Measurements from ENCODE around the gene LAMC2.

The LAMC2 gene

DNA sequence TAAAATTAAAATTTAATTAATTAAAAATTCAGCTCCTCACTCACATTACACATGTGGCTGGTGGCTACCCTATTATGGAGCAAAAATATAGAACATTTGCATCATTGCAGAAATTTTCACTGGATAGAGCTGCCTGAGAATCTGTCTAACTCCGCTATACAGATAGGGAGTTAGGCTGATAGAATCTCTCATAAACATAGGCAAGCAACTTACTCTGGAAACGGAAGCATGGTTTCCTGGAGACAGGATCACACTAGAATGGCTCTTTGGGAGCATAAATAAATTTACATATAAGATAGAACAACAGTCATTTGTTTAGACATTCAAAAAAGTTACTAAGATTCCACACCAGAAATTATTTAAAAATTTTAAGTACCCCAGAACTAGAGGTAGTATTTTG lies 12.2 kb upstream of the LAMC2 start:
- DNase-seq (ENCODE audit: low spot score), result no peak

DNA sequence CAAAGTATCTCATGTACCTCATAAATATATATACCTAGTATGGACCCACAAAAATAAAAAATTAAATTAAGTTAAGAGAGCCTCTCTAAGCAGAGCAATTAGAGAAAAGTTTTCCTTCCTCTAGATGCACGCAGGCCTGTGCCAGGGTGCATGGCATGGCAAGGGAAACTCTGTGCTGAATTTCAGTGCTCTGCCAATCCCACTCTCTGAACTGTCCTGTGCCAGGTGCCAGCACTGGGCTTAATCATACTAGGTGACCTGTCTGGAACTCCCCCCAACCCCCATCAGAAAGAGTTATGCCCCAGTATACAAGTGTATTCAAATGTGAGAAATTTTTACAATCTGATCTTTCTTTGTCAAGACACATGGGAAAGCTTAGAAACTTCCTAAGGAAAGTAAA lies 10.4 kb upstream of the LAMC2 start:
- DNase-seq (ENCODE audit: low spot score), result no peak

DNA sequence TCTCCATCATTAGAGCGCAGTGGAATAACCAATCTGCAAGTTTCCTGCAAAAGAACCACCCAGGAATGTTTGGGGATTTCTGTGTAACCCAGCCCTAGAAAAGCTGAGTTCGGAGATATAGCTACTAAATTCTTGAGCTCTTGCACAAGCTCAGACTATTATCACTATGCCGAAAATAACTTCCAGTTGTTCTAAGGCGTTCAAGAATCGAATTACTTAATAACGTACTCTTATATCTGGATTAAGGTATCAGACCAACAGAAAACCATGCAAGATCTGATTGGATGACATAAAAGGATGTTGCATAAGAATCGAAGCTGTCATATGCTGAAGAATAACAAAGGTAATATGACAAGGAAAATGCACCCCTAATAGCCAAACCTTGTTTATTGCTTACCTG lies 7.5 kb upstream of the LAMC2 start:
- no peak for DNase-seq (ENCODE audit: low spot score)

DNA sequence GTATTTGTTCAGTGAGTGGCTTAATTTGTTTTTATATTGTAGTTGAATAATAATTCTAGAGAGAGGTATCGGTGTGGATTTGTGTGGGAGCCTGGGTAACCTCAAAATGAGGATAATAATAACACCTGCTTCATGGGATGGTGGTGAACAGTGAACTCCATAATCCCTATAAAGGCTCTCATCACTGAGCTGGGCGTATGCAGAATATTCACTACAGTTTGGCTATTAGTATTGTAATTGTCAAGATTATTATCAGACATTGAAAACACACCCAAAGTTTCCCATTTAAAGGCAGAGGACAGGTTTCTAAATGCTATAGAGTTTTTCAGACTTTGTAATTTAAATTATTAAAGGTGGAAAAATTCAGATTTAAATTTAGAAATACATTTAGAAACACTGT lies 7.0 kb upstream of the LAMC2 start:
- DNase-seq (ENCODE audit: low spot score), result no peak

DNA sequence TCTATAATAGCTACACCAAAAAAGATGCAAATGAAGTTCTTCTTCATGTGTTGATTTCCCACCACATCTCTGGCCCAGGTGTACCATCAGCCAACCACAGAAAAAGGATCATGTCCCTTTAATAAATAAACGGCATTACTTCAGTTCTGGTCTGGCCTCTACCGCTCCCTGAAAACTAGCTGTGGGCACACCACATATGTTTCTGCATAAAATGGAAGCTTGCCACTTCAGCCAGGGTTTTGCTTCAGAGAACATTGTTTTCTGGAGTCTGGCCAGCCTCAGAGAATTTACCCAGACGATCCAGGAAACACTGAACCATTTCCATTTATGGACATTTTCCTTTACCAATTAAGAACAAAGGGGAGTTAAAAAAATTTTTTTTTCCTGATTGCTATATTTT lies 5.8 kb upstream of the LAMC2 start:
- DNase-seq (ENCODE audit: low spot score), result no peak

DNA sequence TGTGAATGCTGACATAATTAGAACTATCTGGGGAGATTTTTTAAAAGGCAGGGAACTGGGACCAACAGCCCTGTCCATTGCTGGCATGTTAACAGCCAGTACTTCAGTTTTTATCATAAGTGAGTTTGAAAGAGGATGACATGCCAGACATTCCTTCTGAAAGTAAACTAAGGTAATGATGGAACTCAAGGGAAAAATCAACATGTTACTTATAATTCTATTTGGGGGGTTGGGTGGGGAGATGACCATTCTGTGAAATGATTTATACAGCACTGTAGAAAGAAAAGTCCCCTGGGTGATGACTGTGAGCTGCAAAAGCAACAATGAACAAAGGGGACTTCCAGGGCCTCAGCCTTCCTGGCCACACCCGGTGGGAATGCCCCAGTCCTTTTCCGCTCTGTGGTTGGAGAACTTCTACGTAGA lies 5.4 kb upstream of the LAMC2 start:
- no peak for DNase-seq (ENCODE audit: low spot score)

DNA sequence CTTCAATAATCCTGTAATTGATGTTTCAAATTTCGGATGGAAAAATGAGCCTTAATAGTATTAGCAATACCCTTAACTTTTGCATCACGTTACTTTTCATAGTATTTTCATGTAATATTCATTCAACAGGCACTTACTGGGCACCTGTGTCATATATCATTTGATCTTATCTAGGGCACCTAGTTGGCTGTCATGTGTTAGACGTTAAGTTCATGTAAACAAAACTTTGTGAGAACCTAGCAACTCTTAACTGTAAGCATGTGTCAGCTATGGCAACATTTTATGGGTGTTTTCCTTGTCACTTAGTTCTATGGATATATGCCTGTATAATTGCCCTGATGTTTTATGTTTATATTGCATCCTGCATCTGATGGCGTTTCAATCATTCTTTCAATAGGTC lies 777 bp downstream of the LAMC2 start:
- DNase-seq (ENCODE audit: low spot score), result no peak

DNA sequence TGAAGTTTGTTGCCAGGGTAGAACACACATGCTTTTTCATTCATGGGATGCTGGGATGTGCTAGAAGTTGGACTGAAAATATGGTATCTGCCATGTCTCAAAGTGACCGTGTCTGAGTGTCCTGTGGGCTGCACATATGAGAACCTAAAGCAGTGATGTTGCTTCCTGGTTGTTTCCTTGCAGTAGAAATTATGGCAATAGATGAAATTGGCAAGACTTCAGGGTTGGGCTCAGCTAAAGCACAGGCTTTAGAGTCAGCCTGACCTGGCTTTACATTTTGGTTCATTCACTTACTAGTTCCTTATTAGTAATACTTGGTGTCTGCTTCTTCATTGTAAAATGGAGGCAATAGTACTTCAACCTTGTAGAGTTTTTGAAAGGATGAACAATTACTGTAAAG lies 2.2 kb downstream of the LAMC2 start:
- no peak for DNase-seq (ENCODE audit: low spot score)

DNA sequence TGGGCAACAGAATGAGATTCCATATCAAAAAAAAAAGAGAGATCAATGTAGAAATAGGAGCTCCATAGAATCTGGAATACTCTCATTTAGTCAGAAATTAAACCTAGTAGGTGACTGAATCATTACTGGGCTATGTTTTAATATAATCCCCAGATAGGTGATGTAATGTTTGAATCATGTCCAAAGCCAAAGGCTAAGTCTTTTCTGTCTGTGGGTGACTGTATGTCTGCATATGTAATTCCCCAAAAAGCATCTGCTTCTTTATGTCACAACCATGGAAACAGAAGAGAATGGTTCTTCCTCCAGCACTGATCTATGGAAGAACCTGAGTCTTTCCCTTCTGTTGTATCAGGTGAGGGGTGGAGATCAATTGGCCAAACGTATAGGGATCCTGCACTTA lies 5.8 kb downstream of the LAMC2 start:
- DNase-seq (ENCODE audit: low spot score), result no peak

DNA sequence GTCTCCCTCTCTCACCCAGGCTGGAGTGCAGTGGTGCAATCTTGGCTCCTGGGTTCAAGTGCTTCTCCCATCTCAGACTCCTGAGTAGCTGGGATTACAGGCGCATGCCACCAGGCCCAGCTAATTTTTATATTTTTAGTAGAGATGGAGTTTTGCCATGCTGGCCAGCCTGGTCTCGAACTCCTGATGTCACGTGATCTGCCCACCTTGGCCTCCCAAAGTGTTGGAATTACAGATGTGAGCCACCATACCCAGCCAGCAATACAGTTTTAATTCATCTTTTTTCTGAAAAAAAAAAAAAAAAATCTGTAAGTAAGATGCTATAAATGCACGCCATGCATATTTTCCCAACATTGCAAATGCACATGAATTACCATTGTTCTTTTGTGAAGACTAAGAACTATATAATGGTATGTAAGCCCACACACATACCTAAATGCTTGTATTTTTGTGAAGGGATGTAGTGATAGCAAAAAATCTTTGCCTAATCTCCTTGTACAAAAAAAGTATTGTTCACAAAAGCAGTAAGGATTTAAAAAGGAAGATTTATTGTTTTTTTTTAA lies 8.0 kb downstream of the LAMC2 start:
- no peak for DNase-seq (ENCODE audit: low spot score)

DNA sequence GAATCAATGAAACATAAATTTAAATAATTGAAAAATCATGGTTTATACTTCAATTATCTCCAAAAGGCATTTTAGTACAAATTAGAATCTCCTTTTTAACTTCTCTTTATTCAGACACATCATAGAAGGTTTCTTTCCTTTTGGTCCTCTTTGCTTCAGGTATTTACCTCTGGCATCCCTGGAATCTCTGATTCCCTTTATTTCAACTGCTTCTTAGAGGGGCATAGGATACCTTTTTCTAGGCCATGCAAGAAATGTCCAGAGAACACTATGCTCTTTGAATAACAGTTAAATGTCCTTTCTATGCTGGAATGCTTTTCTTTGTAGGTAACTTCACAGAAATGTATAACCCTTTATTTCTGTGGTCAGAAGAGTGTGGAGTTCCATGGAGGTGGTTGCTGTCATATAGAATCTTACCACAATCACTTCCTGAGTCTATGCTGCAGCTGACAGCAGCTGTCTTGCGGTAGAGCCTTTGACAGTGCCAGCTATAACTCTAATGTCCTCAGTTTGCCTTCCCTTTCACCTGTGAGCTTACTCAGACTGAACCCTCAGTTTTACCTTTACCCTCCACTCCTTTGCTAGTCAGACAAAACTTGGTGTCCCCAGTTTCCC lies 8.6 kb downstream of the LAMC2 start:
- DNase-seq (ENCODE audit: low spot score), result no peak

DNA sequence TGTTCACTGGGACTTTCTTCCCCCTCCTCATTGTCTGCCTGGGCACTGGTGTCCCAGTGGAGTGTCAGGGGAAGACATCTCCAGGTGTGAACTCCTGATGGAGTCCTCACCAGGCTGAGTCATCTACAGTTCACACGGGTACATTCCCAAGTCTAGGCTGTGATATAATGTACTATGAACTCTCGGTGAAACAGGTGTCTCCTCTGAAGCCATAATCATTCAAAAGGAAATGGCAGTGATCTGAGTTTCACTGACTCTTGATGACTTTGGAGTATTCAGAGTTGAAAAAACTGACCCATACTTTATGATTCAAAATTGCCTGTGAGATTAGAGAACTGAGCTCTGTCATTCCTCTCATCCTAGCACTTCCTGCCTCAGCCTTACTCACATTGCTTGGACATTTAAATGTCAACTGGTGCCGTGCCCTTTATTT lies 9.1 kb downstream of the LAMC2 start:
- peak; percentile 55 for DNase-seq (ENCODE audit: low spot score)

DNA sequence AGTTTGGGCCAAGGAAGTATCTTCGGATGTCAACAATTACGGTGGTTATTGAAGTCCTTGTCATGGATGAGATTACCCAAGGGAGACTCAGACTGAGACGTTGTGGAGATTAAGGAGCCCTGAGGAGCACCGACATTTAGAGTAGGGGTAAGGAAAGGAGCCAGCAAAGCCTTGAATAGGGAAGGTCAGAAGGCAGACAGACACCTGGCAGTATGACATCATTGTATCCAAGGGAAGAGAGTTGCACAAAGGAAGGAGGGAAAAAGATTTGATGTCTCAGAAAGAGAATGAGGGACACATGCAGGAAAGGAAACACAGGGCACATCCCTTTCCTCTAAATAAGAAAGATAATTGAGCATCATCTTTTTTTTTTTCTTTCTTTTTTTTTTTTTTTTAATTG lies 11.7 kb downstream of the LAMC2 start:
- no peak for DNase-seq (ENCODE audit: low spot score)

DNA sequence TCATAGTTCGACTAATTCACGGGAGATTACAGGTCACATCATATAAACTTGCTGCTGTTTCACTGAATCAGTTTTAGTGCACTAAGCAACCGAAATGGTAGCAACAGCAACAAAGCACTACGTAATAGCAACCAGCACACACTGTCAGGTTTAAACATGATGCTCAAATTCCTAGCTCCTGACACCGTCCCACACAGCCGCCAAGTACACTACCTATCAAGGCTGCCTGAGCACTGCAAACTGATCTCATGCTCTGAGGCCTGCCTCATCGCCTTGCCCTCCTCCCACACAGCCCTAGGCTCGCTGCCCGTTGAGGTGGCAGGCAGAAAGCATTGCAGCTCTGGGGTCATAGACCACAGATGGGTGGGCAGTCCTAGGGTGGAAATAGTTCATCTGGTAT lies 12.4 kb downstream of the LAMC2 start:
- no peak for DNase-seq (ENCODE audit: low spot score)

DNA sequence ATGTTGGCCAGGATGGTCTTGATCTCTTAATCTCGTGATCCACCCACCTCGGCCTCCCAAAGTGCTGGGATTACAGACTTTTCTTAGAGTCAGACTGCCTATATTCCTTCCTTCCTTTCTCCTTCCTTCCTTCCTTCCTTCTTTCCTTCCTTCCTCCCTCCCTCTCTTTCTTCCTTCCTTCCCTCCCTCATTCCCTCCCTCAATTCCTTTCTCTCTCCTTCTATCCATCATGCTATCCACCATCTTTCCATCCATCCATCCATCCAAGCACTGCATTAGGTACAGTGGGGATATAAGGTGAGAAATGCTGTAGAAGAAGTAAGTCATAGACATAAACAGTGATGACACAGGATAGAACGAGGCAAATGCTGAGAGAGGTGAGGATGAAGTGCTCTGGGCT lies 13.2 kb downstream of the LAMC2 start:
- DNase-seq (ENCODE audit: low spot score), result no peak

DNA sequence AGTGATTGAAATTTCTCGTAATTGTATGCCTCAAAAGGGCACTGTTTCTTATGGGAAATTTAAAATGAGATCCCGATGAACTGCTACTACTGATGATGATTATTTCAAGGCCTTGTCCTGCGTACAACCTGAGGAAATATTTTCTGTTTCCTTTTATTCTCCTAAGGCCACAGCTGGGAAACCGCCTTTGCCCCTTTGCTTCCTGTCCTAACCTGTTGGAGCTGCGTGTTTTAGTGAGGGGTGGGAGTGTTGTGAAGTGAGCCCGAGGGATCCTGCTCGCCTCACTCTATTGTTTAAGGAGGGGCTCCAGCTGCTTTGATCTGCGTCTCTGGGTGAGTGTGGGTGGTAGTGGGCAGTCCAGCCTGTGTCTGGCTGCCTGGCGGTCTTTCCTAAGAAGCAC lies 14.4 kb downstream of the LAMC2 start:
- no peak for DNase-seq (ENCODE audit: low spot score)

DNA sequence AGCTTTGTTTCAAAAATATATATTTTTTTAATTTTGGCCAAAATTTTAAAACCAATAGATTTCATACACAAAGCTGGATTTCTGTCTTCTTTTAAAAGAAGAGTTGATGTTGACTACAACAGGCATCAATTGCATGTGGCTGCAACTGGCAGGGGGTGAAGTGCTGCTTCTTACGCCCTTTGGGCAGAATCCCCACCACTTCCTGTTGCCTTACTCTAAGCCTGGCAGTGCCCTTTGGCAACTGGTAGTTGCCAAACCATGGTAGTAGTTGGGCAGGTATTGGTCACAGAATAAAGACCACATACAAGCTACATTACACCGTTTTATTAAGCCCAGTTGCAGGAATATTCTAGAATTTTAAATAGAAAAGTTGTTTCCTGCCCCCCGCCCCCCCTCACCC lies 17.0 kb downstream of the LAMC2 start:
- no peak for DNase-seq (ENCODE audit: low spot score)

DNA sequence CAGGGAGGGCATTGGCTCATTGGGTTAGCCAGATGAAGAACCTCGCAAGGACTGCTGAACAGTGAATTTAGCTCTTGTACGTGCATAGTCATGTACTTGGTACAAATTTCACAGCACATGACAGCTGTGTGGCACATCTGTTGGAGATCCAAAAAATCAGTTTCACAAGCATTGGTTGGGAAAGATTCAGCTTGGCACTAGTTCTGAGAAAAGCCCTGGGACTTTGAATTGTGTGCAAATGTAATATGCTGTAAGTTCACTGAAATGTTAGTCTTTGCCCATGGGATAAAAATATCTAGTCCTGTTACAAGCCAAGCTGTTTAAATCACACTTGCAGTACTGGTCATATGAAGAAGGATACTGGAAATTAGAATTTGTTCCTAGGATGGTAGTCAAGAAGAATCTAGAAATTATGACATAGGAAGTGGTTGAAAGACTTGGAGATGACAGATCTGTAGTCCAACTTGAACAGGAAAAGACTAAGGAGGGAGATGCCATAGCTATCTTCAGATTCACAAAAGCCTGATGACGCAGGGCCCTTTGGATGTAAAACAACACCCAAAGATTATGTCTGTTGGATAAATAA lies 19.2 kb downstream of the LAMC2 start:
- DNase-seq (ENCODE audit: low spot score), result no peak

DNA sequence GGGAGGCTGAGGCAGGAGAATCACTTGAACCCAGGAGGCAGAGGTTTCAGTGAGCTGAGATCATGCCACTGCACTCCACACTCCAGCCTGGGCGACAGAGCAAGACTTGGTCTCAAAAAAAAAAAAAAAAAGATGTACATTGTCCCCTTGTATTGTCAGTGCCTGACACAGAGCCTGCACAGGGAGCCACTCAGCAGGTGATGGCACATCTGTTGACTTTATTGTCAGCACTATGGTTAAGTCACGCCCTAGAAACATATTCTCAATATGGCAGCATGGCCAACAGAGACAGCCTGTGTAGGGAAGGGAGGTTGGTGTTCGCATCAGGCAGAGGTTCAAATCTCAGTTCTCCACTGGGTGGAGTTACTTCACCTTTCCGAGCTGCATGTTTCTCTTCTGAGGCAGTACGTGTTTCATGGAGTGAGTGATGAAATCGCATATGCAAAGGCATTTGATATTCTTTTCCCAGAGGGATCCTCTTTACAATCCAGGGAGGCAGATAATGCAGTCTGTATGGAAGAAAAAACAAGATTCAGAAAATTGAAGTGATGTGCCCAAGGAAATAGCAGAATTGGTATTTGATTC lies 20.6 kb downstream of the LAMC2 start:
- DNase-seq (ENCODE audit: low spot score), result no peak

DNA sequence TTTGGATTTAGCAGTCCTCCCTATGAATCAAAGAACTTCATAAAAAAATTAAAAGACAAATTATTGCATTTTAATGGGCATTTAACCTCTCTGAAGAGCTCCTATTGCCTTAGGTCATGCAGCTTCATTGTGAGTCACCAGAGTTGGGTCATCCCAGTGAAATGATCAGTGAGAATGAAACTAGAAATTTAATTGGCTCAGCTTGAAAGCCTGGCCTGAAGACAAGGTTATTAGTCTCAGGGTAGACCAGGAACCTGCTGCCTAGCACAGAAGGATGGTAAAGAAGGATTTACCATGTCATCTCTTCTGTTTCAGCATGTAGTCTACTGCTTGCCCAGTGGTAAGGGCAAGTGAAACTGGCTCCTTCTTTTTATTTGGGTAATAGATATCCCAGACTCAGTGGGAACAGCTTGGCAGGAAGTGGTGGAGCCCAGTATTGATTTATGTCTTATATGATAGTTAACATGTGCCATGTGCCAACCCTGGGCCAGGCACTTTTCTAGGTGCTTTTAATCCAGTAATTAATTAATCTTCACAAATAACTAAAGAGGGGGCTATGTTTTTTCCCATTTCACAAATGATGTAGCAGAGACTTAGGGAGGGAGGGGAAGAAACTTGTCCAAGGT lies 23.6 kb downstream of the LAMC2 start:
- DNase-seq (ENCODE audit: low spot score), result peak; percentile 66

DNA sequence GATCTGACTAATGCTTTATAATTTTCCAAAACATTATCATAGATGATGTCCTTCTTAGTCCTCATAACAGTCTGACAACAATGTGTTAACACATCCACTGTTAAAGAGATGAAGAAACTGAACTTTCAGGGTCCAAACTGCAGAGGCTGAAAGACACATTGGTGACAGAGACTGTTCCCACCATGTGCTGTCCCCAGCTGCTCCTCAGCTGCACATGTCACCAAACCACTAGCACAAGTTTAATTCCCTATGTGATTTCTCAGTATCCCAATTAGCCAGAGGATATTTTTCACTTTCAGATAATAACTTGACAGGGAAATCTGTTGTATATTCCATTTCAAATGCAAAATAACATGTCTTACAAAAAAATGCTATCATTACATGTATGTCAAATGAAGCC lies 24.6 kb downstream of the LAMC2 start:
- DNase-seq (ENCODE audit: low spot score), result no peak

DNA sequence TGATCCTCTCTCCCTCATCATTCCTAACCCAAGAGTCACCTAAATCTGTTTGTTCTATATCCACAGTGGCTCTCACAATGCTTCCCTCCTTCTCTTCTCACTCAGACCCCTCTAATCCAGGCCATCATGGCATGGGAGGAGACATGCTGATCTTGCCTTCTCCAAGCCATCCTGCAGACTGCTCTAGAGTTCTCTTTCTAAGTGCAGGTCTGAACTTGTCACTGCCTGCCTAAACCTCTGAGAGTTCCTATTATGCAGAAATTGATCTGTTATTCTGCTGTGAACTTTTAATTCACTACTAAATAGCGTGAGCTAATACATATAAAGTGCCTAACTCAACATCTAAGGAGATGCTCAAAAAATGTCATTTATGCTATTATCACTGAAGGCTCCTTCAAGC lies 26.8 kb downstream of the LAMC2 start:
- DNase-seq (ENCODE audit: low spot score), result no peak

Data from LoVo (cell line).